ENCODE results near the gene PROCA1.
A peak's percentile ranks its signal among the peaks of the same experiment; 100 is the strongest.

The PROCA1 gene

GRCh38 chr17:28706471-28707338 lies 5.0 kb downstream of the PROCA1 start:
- no peak for DNase-seq

DNA sequence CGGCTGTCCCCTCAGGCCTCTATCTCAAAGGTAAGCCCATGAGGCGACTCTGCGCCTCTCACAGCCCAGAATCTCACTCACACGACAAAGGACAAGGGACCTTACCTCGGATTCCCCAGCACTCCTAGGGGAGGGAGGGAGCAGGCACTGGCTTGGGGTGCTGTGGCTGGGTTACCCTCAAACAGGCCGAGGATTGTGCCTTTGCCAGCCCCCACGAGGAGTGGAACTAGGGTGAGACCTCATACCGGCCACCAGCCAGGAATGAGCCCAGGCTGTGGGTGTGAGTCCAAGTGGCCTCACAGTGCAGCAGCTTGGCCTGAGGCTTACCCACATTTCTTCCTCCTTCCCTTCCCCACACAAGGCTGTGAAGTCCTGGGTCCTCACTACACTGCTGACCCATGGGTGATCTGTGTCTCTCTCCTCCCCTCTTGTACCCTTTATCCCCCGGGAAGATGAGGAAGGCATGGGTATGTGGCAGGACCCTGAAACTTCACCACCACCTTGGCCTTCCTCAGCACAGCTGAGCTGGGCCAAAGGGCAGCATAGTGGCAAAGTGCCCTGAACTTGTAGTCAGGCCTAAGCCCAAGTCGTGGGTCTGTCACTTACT lies 5.9 kb downstream of the PROCA1 start:
- no peak for DNase-seq

GRCh38 chr17:28705074-28705659 lies 6.5 kb downstream of the PROCA1 start:
- DNase-seq: no peak

DNA sequence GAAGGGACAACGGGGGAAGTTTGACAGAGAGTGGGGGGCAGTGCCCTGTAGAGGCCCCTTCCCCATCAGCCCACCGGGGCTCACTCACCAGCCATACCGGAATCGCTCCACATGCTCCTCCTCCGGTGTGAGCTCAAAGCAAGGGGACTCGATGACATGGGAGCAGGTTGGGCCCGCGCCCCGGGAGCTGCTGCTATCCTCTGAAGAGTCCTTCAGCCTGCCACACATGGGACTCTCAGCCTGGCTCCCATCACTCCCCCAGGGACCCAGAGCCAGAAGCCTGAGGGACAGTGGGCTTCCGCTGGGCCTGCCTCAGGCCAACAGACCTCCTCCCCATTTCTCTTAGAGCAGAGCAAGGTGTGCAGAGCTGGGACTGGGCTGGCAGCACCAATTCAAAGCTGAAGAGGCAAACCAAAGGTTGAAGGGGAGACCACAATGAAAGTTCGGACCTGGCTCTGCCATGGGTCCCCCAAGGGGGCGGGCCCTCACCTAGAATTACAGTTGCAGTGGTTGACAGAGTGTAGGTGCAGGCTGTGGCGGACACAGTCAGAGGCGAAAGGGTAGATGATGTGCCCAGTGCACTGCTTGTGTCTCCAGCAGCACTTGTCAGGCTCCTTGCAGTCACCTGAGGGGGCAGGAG lies 7.3 kb downstream of the PROCA1 start:
- no peak for DNase-seq

- DNase-seq: no peak
These were observed 8.0 kb downstream of the PROCA1 start for GRCh38 chr17:28703552-28704218.

DNA sequence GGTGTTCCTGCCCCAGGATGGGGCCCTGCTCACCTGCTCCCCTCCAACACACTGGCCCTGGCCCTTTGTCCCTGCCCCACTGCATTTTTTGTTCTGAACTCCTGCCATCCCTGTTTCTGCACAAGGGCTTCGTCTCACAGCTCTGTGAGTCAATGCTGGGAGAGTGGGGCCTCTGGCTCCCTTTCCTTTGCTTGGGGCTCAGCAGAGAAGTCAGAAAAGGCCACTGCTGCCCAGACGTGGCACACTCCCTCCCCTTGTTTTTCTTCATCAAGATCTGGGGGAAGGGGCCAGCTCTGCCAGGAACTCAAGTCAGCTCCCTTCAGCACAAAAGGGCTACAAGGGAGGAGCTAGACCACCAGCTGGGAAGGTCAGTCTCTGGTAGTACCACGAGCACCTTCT lies 8.9 kb downstream of the PROCA1 start:
- DNase-seq: no peak

- no peak for DNase-seq
These were observed 9.5 kb downstream of the PROCA1 start for GRCh38 chr17:28702026-28702751.

DNA sequence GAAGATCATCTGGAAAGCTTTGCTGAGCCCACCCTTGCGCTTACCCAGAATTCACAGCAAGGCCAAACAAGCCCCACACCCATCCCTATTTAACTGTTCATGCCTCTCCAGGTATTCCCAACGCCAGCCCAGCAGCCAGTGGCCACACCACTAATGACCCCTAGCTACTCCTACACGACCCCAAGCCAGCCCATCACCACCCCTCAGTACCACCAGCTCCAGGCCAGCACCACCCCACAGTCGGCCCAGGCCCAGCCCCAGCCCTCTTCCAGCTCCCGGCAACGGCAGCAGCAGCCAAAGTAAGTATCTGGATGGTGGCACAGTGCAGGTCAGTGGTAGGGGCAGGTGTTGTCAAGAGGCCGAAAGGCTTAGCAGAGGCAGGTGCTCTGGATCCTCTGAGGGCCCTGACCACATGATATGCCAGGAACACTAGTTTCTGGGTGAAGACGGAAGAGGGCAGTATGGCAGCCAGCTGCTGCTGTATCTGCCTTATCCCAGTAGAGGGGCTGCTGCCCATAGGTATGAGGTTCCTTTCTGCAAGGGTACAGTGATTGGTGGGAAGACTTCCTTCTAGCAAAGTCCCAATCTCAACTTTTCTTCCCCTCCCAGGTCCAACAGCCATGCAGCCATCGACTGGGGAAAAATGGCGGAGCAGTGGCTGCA lies 10.7 kb downstream of the PROCA1 start:
- no peak for DNase-seq

- DNase-seq: no peak
These were observed 11.4 kb downstream of the PROCA1 start for GRCh38 chr17:28700278-28700677.

- peak; percentile 70 for DNase-seq
These were observed 13.3 kb downstream of the PROCA1 start for GRCh38 chr17:28698253-28698941.

DNA sequence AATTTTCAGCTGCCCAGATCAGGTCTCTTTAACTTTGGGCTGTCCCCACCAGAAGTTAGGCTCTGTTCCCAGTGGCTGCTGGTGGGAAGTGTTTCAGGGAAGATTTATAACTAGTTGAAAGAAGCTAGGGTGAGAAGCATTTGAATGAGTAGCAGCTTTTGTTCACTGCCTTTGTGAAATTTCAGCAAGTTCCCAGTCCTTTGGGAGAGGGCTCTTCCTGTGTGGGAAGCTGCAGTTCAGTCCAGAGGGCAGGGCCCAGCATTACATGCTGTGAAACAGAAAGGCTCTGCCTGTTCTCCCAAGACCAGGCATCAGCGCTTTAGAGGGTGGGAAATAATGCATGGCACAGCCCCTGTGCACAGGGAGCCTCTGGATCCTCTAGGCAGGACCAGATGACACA lies 17.8 kb downstream of the PROCA1 start:
- DNase-seq: no peak

DNA sequence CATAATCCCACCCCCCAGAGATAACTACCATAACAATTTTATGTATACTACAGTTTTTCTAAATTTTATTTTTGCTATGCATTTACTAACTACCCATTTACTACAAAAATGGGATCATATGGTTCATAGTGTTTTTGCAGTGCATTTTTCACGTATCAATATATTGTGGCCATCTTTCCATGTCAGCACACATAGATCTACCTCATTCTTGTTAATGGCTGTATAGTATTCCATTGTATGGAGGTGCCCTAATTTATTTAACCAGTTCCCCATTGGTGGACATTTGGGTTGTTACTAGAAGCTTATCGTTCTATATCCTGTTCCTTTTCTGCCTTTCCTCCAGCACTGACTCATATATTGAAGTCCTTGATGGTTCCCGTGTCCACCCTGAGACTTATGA lies 22.7 kb downstream of the PROCA1 start:
- DNase-seq: no peak

DNA sequence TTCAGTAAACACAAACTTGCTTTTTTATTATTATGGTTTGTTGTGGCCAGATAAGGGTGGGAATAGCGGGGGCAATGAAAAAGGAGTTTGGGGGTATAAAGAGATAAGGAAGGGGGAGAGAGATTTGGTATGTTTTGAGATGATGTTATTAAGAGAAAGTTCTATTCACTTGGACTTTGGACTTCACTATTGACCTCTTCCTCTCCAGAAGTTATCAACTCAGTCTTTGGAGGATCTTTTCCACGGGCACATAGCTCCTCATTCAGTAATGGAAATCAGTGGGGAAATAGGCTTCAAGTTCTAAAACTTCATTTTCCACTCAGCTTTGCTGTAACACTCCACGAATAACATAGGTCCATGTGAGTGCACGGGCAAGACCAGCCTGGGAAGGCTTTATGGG lies 23.2 kb downstream of the PROCA1 start:
- DNase-seq: no peak

DNA sequence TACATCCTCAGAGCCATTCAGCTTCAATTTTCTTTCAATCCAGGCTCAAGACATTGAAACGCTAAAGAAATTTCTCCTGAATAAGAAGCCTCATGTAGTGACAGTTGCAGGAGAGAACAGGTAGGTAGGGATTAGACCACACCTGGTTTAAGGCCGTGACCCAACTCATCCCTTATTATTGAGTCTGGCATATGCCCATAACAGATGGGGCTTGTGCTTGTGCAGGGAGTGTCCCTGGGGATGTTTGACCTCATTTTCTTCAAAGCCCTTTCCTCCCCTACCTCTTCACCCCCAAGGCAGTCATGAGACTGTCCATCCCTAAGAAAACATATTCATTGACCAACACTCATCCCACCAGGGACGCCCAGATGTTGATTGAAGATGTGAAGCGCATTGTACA lies 25.4 kb downstream of the PROCA1 start:
- DNase-seq: no peak

DNA sequence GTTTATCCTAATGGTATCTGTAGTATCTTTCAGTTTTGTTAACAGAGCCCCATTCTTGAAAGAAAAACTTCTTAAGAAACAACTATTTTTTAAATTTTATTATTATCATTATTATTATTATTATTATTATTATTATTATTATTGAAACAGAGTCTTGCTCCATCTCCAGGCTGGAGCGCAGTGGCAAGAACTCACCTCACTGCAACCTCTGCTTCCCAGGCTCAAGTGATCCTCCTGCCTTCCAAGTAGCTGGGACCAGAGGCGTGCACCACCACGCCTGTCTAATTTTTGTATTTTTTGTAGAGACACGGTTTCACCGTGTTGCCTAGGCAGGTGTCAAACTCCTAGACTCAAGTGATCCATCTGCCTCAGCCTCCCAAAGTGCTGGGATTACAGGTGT lies 26.3 kb downstream of the PROCA1 start:
- DNase-seq: no peak

DNA sequence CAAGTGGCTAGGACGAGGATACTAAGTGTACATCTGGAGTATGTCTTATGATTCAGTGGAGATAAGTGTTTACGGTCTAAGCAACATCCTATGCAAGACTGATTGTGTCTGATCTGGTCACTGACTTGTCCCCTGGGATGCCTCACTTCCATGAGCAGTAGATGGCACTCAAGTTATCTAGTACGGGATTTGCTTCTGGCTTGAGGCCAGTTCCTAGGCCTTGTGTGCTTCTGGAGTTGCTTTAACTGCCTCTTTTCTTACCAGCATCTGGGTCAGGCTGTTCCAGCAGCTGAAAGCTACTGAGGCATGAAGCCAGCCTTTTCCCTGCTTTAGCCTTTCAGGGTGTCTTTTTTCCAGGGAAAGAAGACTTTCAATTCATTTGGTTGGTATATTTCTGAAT lies 26.7 kb downstream of the PROCA1 start:
- peak; percentile 37 for DNase-seq

- no peak for DNase-seq
These were observed 29.0 kb downstream of the PROCA1 start for GRCh38 chr17:28682655-28683054.

DNA sequence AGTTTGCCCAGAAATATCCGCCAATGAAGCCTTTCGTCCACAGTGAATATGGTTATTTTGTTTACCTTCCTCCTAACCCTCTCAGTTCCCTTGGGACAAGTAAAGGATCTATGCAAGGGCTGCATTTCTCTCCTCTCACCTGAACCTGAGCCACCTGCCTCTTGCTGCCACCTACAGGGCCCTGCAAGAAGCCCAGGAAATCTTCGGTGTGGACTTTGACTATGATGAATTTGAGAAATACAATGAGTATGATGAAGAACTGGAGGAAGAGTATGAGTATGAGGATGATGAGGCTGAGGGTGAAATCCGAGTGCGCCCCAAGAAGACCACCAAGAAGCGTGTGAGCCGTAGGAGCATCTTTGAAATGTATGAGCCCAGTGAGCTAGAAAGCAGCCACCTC lies 35.7 kb downstream of the PROCA1 start:
- DNase-seq: no peak

- no peak for DNase-seq
These were observed 36.2 kb downstream of the PROCA1 start for GRCh38 chr17:28675490-28675889.

GRCh38 chr17:28669918-28670317 lies 41.8 kb downstream of the PROCA1 start:
- no peak for DNase-seq

GRCh38 chr17:28667870-28668269 lies 43.8 kb downstream of the PROCA1 start:
- DNase-seq: no peak

Measured in OCI-M1 (cell line).